SK-N-SH treated with all-trans-retinoic acid at 6 μM for 48 hours (cell line): ENCODE results near the gene ANKRD17.

Source experiments
- ESRRG ChIP-seq: fragments of 250-450 bp; sonication (Bioruptor Pico); IDR thresholded peaks from 2 replicates; pipeline ENCODE4 v1.6.1; 2021; ENCODE audit warnings: mild to moderate bottlenecking
- OSR1 ChIP-seq: fragments of 250-450 bp; sonication (Bioruptor Pico); IDR thresholded peaks from 2 replicates; pipeline ENCODE4 v1.8.0; 2022; ENCODE audit warnings: moderate library complexity, mild to moderate bottlenecking, inconsistent platforms
- RARB ChIP-seq: fragments of 250-450 bp; sonication (Bioruptor Pico); IDR thresholded peaks from 2 replicates; pipeline ENCODE4 v1.8.0; 2021; ENCODE audit warnings: mild to moderate bottlenecking, moderate library complexity
- ZFP30 ChIP-seq: fragments of 450-650 bp; formaldehyde crosslinking; IDR thresholded peaks from 2 replicates; pipeline ENCODE4 v1.5.0; 2022; ENCODE audit warnings: mild to moderate bottlenecking, moderate library complexity

GRCh38 chr4:73250642-73251041 lies 8.0 kb downstream of the ANKRD17 start:
- no peak for TF ChIP-seq RARB (CRISPR knock-in tag)
- no peak for TF ChIP-seq OSR1 (CRISPR knock-in tag)
- no peak for TF ChIP-seq ESRRG (CRISPR knock-in tag)
- no peak for TF ChIP-seq ZFP30 (CRISPR knock-in tag)
